Stimulated activated CD4-positive, alpha-beta T cell treated with anti-CD3 and anti-CD28 coated beads, Interleukin-15, amount 100 ng/mL, for 1 hour (primary cell): Measurements from ENCODE around the gene SF3A2.

Experiments used
- DNase-seq, 2 donors: peaks; one replicate each; pipeline ENCODE4 v3.0.0-alpha.2; 2020; ENCODE audit warnings: low read depth in 1 of 2, low spot score in 1 of 2

Gene SF3A2

DNA sequence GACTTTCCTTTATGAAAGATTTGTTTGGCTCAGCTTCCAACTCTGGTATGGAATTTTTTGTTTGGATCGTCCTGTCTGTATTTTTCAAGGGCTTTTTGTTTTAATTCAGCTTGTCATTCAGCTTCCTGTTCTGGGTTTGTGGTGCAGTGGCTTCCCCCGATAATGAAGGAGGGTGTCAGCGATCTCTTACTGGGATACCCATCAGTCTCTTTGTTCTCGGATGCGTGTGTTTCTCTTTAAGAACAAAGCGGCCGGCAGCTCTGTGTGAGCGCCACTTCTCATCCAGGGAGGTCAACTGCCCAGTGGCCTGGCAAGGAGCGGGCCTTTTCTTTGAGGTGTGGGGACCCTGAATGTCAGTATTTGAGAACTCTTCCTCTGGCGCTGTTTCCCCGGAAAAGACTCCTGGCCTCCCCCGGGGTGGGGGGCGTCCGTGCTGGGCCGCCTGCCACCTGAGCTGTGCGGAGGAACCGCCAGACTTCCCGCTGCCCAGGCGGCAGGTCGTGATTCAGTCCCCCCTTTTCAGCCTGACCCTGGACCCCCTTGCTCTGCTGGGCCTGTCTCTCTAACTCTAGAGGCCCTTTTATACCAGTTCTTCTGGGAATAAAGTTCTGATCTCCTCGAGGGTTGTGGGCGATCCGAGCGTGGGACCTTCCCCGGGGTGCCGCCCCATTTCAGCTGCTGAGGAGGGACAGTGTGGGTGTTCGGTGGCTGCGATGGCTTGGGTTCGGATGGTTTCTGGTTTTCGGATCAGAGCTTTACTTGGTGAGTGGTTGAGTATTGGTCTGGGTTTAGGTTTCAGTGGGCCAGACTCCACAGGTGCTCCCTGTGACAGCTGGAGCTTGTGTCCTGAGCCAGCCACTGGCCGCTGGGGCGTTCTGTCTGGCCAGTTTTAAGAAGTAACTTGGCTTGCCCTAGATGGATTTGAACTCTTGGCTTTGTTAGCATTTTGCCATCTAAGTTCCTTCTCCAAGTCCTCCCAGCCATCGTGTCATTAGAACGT is 3.4 kb downstream of the SF3A2 start:
- DNase-seq, result no peak

DNA sequence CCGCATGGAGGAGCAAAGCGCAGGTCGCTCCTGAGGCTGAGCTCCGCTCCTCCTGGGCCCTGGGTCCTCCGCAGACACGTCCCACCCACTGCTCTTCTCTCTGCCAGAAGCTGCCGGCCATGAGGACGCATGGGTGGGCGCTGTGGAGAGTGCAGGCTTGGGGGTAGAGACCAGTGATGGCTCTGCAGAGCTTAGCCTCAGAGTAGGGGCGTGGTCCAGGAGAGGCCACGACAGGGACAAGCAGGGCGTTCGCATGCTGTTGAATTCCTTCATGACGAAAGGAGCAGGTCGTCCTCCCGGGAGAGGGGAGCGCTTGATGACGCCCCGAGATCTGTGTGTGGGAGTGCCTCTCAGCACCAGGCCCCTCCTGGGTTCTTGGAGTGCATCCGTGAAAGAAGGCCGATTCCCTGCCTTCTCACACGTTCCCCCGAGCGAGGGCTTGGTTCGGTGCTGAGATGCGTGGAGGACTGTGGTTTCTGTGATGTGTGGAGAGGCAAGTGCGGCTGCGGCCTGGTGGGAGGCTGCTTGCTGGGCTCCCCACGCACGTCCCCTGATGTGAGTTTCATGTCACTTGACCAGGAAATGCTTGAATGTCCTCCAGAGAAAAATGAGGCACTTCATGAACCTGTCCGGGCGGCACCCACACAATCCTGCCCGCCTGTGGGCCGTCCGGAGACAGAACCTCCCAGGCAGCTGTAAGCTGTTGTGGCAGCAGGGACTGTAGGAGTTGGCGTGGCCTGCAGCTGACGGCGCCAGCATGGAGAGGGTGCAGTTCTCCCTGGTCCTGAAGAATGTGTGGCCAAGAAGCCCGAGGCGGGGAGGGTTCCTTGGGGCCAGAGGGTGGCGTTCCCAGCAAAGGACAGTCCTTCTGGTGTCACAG is 4.5 kb downstream of the SF3A2 start:
- DNase-seq, result no peak

DNA sequence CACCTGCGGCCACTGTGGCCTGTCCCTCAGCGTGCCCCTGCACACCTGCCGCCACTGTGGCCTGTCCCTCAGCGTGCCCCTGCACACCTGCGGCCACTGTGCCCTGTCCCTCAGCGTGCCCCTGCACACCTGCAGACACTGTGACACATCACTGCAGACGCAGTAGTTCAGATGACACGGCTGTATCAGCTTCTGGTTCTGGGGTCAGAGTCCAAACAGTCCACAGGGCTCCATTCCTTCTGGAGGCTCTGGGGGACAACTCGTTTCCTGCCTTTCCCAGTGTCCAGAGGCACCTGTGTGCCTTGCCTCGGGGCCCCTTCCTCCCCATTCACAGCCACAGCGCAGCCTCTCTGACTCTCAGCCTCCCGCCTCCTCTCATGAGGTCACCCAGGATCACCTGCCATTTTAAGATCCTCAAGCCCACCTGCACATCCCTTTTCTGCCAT is 5.5 kb downstream of the SF3A2 start:
- no peak for DNase-seq

DNA sequence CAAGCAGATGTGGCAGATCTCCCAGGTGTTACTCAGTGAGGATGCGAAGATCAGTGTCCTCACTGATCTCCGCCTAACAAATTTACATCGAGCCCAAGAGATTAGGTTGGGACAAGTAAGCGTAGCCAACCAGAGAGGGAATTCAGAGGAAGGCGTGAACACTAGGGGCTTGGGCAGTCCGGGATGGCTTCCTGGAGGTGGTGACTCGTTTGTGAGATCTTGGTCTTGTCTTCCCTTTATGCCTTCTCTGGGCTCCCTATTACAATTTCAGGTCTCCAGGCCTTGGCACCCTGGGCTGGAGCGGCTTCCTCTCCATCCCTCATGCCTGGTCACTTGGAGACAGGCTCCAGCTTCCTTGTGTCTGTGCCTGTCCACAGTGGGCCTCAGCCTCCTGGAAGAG is 6.2 kb downstream of the SF3A2 start:
- DNase-seq, result no peak

DNA sequence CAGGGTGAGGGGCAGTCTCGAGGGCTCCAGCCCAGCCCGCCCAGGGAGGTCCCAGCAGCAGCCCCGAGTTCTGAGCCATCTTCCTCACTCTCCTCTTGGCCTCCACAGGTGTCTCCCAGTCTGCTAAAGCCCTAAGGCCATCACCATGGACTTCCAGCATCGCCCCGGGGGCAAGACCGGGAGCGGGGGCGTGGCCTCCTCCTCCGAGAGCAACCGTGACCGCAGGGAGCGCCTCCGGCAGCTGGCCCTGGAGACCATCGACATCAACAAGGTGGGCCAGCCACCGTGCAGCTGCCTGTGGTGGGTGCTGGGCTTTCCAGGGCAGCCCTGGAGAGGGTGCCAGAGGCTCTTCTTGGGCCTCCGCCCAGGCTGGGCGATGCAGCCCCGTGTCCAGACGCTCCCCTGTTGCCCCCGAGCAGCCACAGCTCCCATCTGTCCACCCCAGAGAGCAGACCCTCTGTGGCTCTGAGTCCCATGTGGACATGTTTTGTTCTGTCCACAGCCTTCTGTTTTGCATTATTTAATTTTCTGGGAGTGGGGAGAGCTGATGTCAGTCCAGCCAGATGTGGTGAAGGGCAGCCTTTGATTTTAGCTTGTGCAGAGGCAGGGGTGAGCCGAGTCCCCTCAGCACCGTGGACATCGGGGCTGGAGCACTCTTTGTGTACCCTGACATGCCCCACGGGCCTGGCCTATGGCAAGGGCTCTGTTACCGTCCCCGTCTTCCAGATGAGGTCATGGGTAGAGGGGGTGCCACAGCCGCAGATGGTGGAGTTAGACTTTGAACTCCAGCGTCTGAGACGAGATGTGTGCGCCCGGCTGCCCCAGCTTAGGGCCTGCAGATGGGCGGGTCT is 6.9 kb downstream of the SF3A2 start:
- DNase-seq, result no peak

DNA sequence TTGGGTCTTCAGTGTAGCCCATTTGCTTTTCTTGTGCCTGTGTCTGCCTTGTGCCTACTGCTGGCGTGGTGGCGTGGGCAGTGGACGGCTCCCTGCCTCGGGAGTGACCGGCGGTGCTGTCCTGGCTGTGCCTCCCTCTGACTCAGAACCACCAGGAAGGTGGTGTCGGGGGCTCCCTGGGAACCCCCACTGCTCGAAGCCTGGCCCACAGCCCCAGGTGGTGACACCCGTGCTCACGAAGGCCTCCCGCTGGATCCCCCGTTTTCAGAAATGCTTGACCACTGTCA is 7.4 kb downstream of the SF3A2 start:
- DNase-seq, result no peak

GRCh38 chr19:2244486-2244885 is 7.9 kb downstream of the SF3A2 start:
- DNase-seq, result no peak

- DNase-seq, result no peak
These were observed 8.6 kb downstream of the SF3A2 start for GRCh38 chr19:2245273-2245672.

DNA sequence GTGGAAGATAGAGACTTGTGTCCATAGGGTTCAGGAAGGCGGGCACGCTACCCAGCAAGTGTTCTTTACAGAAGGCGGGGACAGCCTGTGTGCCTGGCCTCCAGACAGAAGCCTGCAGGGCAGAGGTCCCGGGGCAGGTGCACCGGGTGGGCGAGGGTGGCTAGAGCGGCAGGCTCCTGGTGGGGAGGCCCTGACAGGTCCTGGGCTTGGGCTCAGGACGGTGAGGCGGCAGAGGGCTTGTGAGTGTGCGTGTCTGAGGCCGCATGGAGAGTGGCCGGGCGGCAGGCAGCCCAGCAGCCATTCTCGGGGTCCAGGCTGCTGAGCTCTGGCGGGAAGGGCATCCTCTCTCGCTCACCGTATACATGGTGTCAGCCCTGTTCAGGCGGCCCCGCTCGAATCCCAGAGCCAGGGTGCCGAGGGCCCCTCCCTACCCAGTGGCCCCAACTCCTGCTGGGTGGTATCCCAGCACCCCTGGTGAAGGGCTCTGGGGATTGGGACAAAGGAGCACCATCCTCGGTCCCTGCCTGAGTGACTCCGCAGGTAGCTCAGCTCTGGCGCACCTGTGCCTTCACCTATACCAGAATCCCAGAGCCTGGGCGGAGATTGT is 9.5 kb downstream of the SF3A2 start:
- DNase-seq, result no peak

DNA sequence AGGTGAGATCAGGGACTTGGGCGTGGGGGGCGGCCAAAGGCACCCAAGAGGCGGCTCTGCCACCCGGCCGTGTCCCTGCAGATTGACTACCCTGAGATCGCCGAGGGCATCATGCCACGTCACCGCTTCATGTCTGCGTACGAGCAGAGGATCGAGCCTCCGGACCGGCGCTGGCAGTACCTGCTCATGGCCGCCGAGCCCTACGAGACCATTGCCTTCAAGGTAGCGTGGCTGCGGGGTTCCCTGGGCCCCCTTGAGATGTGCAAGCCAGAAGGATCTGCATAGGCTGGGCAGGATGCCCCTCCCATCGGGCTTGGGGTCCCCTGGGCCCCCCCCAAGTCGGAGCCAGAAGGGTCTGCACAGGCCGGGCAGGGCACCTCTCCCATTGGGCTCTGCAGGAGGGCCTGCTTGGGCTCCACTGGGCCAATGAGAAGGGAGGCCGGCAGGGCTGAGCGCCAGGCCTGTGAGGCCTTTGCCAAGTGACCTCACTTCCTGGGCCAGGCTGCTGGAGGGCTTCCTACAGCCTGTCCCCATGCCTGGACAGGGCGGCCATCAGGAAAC is 10.3 kb downstream of the SF3A2 start:
- no peak for DNase-seq

DNA sequence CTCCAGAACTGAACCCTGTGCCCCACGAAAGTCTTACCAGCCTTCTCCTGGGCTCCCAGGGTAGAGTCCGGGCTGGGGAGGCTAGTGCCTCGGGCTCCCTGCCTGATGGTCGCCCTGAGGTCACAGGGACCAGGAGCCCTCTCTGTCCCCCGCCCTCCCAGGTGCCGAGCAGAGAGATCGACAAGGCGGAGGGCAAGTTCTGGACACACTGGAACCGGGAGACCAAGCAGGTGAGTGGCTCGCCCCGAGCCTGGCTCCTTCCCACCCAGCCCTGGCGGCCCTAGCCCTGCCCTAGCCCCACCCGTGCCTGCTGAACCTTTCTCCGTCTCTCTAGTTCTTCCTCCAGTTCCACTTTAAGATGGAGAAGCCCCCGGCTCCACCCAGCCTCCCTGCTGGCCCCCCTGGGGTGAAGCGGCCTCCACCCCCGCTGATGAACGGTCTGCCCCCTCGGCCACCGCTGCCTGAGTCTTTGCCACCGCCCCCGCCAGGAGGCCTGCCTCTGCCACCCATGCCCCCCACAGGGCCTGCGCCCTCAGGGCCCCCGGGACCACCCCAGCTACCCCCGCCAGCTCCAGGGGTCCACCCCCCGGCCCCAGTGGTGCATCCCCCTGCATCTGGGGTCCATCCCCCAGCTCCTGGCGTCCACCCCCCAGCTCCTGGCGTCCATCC is 10.9 kb downstream of the SF3A2 start:
- no peak for DNase-seq

- DNase-seq, result no peak
These were observed 11.7 kb downstream of the SF3A2 start for GRCh38 chr19:2248136-2249009.

- DNase-seq, result no peak
These were observed 12.6 kb downstream of the SF3A2 start, which contains the start of gene AMH for GRCh38 chr19:2249010-2249866. TSS of gene AMH (plus strand) at chr19:2249323. CDS start at chr19:2249333, 10 bp downstream.

- no peak for DNase-seq
These were observed 13.5 kb downstream of the SF3A2 start for GRCh38 chr19:2249880-2250765.

DNA sequence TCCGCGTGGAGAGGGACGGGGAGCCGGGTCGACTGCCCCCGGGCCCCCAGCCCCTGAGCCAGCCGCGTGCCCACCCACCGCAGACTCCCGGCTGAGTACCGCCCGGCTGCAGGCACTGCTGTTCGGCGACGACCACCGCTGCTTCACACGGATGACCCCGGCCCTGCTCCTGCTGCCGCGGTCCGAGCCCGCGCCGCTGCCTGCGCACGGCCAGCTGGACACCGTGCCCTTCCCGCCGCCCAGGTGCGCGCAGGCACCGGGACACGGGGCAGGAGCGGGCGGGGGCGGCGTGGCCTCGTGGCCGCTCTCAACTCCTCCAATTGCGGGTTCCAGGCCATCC is 14.1 kb downstream of the SF3A2 start:
- DNase-seq, result no peak

DNA sequence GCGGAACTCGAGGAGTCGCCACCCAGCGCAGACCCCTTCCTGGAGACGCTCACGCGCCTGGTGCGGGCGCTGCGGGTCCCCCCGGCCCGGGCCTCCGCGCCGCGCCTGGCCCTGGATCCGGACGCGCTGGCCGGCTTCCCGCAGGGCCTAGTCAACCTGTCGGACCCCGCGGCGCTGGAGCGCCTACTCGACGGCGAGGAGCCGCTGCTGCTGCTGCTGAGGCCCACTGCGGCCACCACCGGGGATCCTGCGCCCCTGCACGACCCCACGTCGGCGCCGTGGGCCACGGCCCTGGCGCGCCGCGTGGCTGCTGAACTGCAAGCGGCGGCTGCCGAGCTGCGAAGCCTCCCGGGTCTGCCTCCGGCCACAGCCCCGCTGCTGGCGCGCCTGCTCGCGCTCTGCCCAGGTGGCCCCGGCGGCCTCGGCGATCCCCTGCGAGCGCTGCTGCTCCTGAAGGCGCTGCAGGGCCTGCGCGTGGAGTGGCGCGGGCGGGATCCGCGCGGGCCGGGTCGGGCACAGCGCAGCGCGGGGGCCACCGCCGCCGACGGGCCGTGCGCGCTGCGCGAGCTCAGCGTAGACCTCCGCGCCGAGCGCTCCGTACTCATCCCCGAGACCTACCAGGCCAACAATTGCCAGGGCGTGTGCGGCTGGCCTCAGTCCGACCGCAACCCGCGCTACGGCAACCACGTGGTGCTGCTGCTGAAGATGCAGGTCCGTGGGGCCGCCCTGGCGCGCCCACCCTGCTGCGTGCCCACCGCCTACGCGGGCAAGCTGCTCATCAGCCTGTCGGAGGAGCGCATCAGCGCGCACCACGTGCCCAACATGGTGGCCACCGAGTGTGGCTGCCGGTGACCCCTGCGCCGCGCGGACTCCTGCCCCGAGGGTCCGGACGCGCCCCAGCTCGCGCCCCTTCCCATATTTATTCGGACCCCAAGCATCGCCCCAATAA is 14.8 kb downstream of the SF3A2 start:
- DNase-seq, result no peak
